OCI-LY7 (cell line): Measurements from ENCODE around the gene PRR33. TPM values are rescaled to one million over a fixed set of nuclear protein-coding genes. Genes with fewer than 3 reads are reported as not detected.

Experiments
- BruUV-seq: library from RNA; stranded (reverse); fragments of 400-500 nt; replicated peaks from 2 replicates; lab custom pipeline; 2021; lab: Mats Ljungman, UMichigan
- CTCF ChIA-PET: fragments of 300-600 bp; sonication (Branson Sonifier 250); formaldehyde crosslinking; loops from one replicate; lab custom pipeline; 2022; ENCODE audit warnings: antibody characterized with exemption; ENCODE audit not compliant: unreplicated experiment; lab: Charles Lee
- POLR2A ChIA-PET: fragments of 300-600 bp; sonication (Branson Sonifier 250); formaldehyde crosslinking; loops from one replicate; lab custom pipeline; 2022; ENCODE audit warnings: antibody characterized with exemption; lab: Charles Lee
- DNase-seq: peaks from one replicate; pipeline ENCODE4 v3.0.0-alpha.2; 2015; ENCODE audit warnings: low spot score
- H2AFZ ChIP-seq: fragments of 200-600 bp; sonication (generic), shearing (Covaris generic); 2 replicates; pipeline ENCODE4 v1.6.1; 2014; ENCODE audit warnings: mild to moderate bottlenecking, antibody characterized with exemption, low read length, moderate library complexity
- H3K27ac ChIP-seq: fragments of 200-600 bp; sonication (generic); 2 replicates; pipeline ENCODE4 v1.5.1; 2014; ENCODE audit warnings: mixed run types, low read depth, mild to moderate bottlenecking, moderate library complexity, low read length, inconsistent platforms; ENCODE audit not compliant: poor library complexity, severe bottlenecking
- H3K36me3 ChIP-seq: fragments of 200-600 bp; sonication (generic); 2 replicates; pipeline ENCODE4 v1.6.1; 2014; ENCODE audit warnings: mild to moderate bottlenecking, antibody characterized with exemption, low read length, moderate library complexity, mixed read lengths; ENCODE audit not compliant: insufficient read depth
- H3K4me1 ChIP-seq: fragments of 200-600 bp; sonication (generic); 2 replicates; pipeline ENCODE4 v1.5.1; 2014; ENCODE audit warnings: mild to moderate bottlenecking, low read length; ENCODE audit not compliant: insufficient read depth, poor library complexity, severe bottlenecking
- H3K4me2 ChIP-seq: fragments of 200-600 bp; sonication (generic); 2 replicates; pipeline ENCODE4 v1.6.1; 2014; ENCODE audit warnings: mild to moderate bottlenecking, low read length
- H3K4me3 ChIP-seq: fragments of 200-600 bp; sonication (generic); 2 replicates; pipeline ENCODE4 v1.5.1; 2014; ENCODE audit warnings: mild to moderate bottlenecking, low read depth, low read length; ENCODE audit not compliant: poor library complexity, severe bottlenecking
- H3K79me2 ChIP-seq: fragments of 200-600 bp; sonication (generic); 2 replicates; pipeline ENCODE4 v1.6.1; 2016; ENCODE audit warnings: low read depth, mild to moderate bottlenecking, low read length, moderate library complexity, mixed read lengths; ENCODE audit not compliant: insufficient read depth
- H3K9me2 ChIP-seq: fragments of 200-600 bp; sonication (generic); 2 replicates; pipeline ENCODE4 v1.6.1; 2016; ENCODE audit warnings: mild to moderate bottlenecking, low read length, mixed read lengths; ENCODE audit not compliant: insufficient read depth
- H3K9me3 ChIP-seq: fragments of 200-600 bp; sonication (generic); 2 replicates; pipeline ENCODE4 v1.6.1; 2014; ENCODE audit warnings: mild to moderate bottlenecking, mixed run types, low read length, mixed read lengths
- H4K20me1 ChIP-seq: fragments of 200-600 bp; sonication (generic); 2 replicates; pipeline ENCODE4 v1.6.1; 2014; ENCODE audit warnings: mild to moderate bottlenecking, antibody characterized with exemption, low read length, moderate library complexity, mixed read lengths; ENCODE audit not compliant: insufficient read depth
- EZH2phosphoT487 ChIP-seq: fragments of 200-600 bp; sonication (generic); IDR thresholded peaks from 2 replicates; pipeline ENCODE4 v1.6.1; 2018; ENCODE audit warnings: low read depth, borderline replicate concordance, mild to moderate bottlenecking, mixed run types, antibody characterized with exemption, low read length, moderate library complexity, mixed read lengths
- intact Hi-C: fragments of 100-400 bp; cut with micrococcal nuclease; formaldehyde crosslinking; loops from one replicate; pipeline ENCODE4 v1.10.0; 2022; ENCODE audit not compliant: unreplicated experiment
- total RNA-seq, 2 experiments: library from RNA; depleted of rRNA in 1 of 2; stranded (reverse); fragments of >200 nt in 1 of 2; shearing (Covaris generic) in 1 of 2; gene quantifications; 2 replicates each; pipeline ENCODE4 v1.2.3, GENCODE V29; 2014 to 2022
- TF ChIP-seq, protein P1 (sequence below): fragments of 200-600 bp; sonication (generic); conservative IDR thresholded peaks from 2 replicates; pipeline ENCODE4 v1.5.1; 2014; ENCODE audit warnings: mild to moderate bottlenecking, antibody characterized with exemption, low read length, moderate library complexity, mixed read lengths

The PRR33 gene
- total RNA-seq, 2 experiments from 2014 or later, result not detected

DNA sequence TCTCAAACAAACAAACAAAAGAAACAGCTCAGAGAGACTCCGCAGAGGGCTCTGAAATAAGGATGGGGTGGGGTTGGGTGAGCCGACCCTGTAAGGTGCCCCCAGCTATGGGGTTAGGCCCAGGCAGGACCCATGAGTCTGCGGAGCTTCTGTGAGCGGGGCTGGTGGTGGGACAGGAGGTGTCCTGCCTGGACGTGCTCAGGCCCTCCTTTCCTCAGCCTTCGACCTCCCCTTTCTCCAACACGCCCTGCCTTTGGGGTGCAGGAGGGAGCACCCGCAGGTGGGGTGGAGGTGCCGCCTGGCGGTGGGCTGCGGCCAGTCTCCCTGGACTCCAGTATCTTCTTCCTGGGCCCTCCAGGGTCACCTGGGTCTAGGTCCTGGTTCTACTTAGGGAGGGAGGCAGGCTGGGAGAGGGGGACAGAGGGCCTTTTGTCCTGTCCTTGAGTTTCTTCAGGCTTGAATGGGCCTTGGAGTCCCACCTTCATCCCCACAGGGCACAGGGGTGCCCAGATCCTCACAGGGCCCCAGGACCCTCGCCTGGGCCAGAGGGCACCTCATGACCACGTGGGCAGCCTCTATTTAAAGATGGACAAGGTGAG is 12.3 kb downstream of the PRR33 start:
- no peak overlapping the region for H2AFZ ChIP-seq
- no peaks in the 10 kb centered on the region for H3K9me2 ChIP-seq
- H3K36me3 ChIP-seq, result peaks cover 16% of the 10 kb centered on the region
- no peaks in the 10 kb centered on the region for H4K20me1 ChIP-seq
- DNase-seq, result no peak
- H3K9me3 ChIP-seq, result no peaks in the 10 kb centered on the region
- H3K27ac ChIP-seq, result no peak overlapping the region
- POLR2A ChIA-PET, result no interaction called here
- intact Hi-C loops, result no loop called here
- no peak for TF ChIP-seq EZH2phosphoT487
- TF ChIP-seq, protein P1, sequence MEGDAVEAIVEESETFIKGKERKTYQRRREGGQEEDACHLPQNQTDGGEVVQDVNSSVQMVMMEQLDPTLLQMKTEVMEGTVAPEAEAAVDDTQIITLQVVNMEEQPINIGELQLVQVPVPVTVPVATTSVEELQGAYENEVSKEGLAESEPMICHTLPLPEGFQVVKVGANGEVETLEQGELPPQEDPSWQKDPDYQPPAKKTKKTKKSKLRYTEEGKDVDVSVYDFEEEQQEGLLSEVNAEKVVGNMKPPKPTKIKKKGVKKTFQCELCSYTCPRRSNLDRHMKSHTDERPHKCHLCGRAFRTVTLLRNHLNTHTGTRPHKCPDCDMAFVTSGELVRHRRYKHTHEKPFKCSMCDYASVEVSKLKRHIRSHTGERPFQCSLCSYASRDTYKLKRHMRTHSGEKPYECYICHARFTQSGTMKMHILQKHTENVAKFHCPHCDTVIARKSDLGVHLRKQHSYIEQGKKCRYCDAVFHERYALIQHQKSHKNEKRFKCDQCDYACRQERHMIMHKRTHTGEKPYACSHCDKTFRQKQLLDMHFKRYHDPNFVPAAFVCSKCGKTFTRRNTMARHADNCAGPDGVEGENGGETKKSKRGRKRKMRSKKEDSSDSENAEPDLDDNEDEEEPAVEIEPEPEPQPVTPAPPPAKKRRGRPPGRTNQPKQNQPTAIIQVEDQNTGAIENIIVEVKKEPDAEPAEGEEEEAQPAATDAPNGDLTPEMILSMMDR, result no peak
- H3K4me1 ChIP-seq, result peaks cover 21% of the 10 kb centered on the region
- BruUV-seq, result no TSS peak
- no peak overlapping the region for H3K4me3 ChIP-seq
- no peaks in the 10 kb centered on the region for H3K79me2 ChIP-seq
- CTCF ChIA-PET, result no interaction called here
- H3K4me2 ChIP-seq, result no peak overlapping the region

DNA sequence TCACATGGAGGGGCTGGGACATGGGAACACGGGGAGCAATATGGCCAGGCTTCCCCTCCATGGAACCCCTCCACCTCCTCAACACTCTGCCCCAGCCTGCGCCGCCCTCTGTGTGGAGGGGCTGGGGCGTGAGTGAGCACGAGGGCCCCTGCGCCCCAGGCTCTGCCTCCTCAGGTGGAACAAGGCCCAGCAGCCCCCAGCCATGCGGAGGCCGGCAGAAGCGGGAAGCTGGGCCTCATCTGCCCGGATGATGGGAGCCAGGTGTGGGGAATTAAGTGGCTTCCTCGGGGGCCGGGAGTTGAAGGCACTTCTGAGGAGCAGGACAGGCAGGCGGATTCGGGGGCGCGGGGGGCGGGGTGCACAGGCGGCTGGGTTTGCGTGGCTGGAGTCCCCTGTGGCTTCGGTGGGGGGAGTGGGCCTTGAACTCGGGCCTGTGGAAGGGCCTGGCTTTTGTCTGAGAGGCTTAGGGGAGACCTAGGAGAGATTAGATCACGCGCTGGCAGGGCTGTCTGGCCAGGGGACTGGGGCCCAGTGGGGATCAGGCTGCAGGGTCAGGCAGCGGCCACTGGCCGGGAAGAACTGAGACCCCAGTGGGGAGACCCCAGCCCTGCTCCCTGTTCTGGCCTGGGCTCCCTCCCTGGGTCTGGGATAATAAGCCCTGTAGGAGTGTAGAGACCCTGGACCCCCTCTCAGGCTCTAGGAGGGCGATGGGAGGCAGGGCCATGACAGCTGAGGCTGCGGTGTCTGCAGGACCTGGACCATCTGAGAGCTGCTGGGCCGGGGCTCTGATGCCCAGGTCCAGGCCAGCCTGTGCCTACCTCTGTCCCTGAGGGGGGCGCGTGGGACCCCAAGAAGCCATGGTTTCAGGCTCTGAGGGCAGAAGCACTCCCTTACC is 13.3 kb downstream of the PRR33 start:
- no peaks in the 10 kb centered on the region for H4K20me1 ChIP-seq
- DNase-seq, result no peak
- ChIA-PET POLR2A (no interaction called here), CTCF (no interaction called here)
- H3K27ac ChIP-seq, result no peak overlapping the region
- H3K9me2 ChIP-seq, result no peaks in the 10 kb centered on the region
- H2AFZ ChIP-seq, result no peak overlapping the region
- no peak overlapping the region for H3K4me2 ChIP-seq
- BruUV-seq, result no TSS peak
- H3K9me3 ChIP-seq, result no peaks in the 10 kb centered on the region
- H3K4me1 ChIP-seq, result peaks cover 21% of the 10 kb centered on the region
- H3K79me2 ChIP-seq, result no peaks in the 10 kb centered on the region
- TF ChIP-seq, protein P1, result no peak
- TF ChIP-seq EZH2phosphoT487, result no peak
- intact Hi-C loops, result no loop called here
- no peak overlapping the region for H3K4me3 ChIP-seq
- H3K36me3 ChIP-seq, result peaks cover 6% of the 10 kb centered on the region
